Tibial artery (tissue), 4 donors: ENCODE data around the gene RELCH.
A peak's percentile ranks its signal among the peaks of the same experiment; 100 is the strongest.

ENCODE experiments used
- DNase-seq, 2 donors: peaks; one replicate each; pipeline ENCODE4 v3.0.0-alpha.2; 2019
- H3K27ac ChIP-seq, 2 donors: fragments of 200-600 bp; sonication (generic) in 1 of 2; 1 replicate in 1 of 2; 2 replicates in 1 of 2; pipeline ENCODE4 v1.5.1; 2018 to 2019; ENCODE audit warnings: mild to moderate bottlenecking in 1 of 2
- H3K27me3 ChIP-seq, 2 donors: fragments of 200-600 bp; sonication (generic) in 1 of 2; one replicate each; pipeline versions ENCODE4 v1.5.1 to v1.6.0; 2016 to 2019
- H3K36me3 ChIP-seq, 3 donors: fragments of 200-600 bp; sonication (generic) in 2 of 3; one replicate each; pipeline ENCODE4 v1.5.1; 2016 to 2019; ENCODE audit warnings: mild to moderate bottlenecking in 2 of 3
- H3K4me1 ChIP-seq, 4 donors: fragments of 200-600 bp; sonication (generic) in 2 of 4; 1 replicate in 3 of 4; 2 replicates in 1 of 4; pipeline ENCODE4 v1.5.1; 2016 to 2019
- H3K4me3 ChIP-seq, 2 donors: fragments of 200-600 bp; sonication (generic) in 1 of 2; 1 replicate in 1 of 2; 2 replicates in 1 of 2; pipeline ENCODE4 v1.5.1; 2018 to 2019; ENCODE audit warnings: mild to moderate bottlenecking in 2 of 2
- H3K9me3 ChIP-seq, 3 donors: fragments of 200-600 bp; sonication (generic) in 1 of 3; one replicate each; pipeline ENCODE4 v1.5.1; 2016 to 2019
- intact Hi-C: fragments of 100-400 bp; cut with DNase I; formaldehyde crosslinking; loops from one replicate; pipeline ENCODE4 v1.15.0; 2023; ENCODE audit warnings: low total_unique reads
- TF ChIP-seq, protein P1 (sequence below), 2 experiments: fragments of 200-600 bp in 1 of 2; fragments of 450-650 bp in 1 of 2; IDR thresholded peaks; one replicate each; pipeline ENCODE4 v1.5.1; 2017 to 2019; ENCODE audit warnings: antibody characterized with exemption in 2 of 2, mild to moderate bottlenecking in 1 of 2, moderate library complexity in 1 of 2

RELCH gene

DNA sequence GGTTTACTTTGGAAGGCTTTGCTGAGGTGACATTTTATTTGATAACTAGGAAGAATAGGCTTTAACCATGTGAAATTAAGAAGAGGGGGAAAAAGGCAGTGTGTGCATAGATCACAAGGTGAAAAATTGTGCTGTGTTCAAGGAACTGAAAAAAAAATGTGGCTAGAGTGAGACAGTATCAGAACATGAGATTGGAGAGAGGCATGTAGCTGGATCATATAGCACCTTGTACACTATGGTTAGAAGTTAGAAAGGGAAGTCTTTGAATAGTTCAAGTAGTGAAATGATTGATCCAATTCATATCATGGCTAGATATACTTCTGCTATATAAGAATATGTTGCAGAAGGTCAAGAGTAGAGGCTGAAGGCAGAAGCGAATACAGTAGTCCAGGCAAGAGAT is 125.8 kb downstream of the RELCH start:
- no peak for DNase-seq
- H3K4me1 ChIP-seq, result no peaks in the 10 kb centered on the region
- no peak overlapping the region for H3K4me3 ChIP-seq
- H3K9me3 ChIP-seq, result no peaks in the 10 kb centered on the region
- H3K36me3 ChIP-seq, result peaks cover 19 to 22% (median 21%) of the 10 kb centered on the region in 3 donors
- intact Hi-C loops, result no loop called here
- H3K27me3 ChIP-seq, result no peaks in the 10 kb centered on the region
- TF ChIP-seq, protein P1, sequence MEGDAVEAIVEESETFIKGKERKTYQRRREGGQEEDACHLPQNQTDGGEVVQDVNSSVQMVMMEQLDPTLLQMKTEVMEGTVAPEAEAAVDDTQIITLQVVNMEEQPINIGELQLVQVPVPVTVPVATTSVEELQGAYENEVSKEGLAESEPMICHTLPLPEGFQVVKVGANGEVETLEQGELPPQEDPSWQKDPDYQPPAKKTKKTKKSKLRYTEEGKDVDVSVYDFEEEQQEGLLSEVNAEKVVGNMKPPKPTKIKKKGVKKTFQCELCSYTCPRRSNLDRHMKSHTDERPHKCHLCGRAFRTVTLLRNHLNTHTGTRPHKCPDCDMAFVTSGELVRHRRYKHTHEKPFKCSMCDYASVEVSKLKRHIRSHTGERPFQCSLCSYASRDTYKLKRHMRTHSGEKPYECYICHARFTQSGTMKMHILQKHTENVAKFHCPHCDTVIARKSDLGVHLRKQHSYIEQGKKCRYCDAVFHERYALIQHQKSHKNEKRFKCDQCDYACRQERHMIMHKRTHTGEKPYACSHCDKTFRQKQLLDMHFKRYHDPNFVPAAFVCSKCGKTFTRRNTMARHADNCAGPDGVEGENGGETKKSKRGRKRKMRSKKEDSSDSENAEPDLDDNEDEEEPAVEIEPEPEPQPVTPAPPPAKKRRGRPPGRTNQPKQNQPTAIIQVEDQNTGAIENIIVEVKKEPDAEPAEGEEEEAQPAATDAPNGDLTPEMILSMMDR (IDR thresholded peaks at IDR 0.05), result no peak
- H3K27ac ChIP-seq, result no peak overlapping the region

DNA sequence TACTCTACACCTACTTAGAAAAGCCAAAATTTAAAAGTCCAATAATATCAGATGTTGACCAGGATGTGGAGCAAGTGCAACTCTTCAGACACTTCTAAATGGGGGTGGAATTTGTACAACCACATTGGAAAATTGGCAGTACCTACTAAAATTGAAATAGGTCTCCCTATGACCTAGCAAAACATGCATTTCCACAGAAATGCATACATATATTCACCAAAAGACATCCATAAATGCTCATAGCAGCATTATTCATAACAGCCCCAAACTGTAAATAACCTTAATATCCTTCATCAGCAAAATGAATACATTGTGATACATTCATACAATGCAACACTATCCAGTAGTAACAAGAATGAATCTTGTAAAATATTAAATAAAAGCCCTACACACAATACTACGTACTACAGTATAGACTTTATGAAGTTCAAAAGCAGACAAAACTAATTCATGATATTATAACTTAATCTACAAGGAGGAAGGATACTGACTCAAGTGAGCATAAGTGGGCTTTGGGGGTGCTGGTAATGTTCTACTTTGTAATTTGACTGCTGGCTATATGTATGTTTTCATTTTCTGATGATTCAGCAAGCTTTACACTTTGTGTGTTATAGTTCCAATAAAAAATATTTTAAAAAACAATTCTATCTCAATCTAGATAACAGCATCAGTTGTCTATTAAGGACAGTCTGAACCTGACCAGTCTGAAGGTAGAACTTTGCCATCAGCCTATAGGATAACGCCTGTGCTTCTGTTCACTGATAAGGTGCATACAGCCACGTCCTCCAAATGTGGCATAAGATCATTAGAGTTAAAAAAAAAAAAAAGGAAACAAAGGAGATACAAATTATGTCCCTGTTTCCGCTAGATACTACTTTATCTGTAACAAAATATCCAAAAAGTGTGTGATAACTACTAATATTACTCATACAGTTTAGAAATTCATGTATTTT is 131.4 kb downstream of the RELCH start:
- H3K4me3 ChIP-seq, result no peak overlapping the region
- peaks cover 0 to 3% of the 10 kb centered on the region in 2 donors for H3K27me3 ChIP-seq
- no peak for DNase-seq
- H3K36me3 ChIP-seq, result no peaks in the 10 kb centered on the region
- no peak overlapping the region for H3K27ac ChIP-seq
- H3K9me3 ChIP-seq, result no peaks in the 10 kb centered on the region
- intact Hi-C loops, result no loop called here
- TF ChIP-seq, protein P1 (IDR thresholded peaks at IDR 0.05), result no peak
- H3K4me1 ChIP-seq, result no peaks in the 10 kb centered on the region

DNA sequence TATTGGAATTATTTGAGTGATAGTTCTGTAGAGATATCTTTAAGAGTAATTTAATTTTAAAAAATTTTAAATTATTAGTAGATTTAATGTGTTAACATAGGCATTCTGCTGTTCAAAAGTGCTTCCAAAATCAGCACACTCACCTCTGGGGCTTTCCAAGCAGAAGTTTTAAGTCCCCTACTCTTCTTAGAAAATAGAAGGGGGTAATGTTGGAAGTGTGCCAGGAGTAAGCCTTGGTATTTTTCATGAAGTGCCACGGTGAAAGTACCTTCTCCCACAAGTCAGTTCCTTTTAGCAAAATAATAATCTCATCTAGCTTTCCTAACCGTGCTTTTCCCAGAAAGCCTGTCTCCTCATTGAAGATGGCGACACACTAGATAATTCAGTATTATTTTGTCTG is 134.1 kb downstream of the RELCH start:
- DNase-seq, result no peak
- intact Hi-C loops, result loop anchor here (5.0 kb wide), 1 partner anchor 261 kb away; no protein-coding TSS in a partner anchor
- no peak overlapping the region for H3K27ac ChIP-seq
- no peaks in the 10 kb centered on the region for H3K9me3 ChIP-seq
- TF ChIP-seq, protein P1 (IDR thresholded peaks at IDR 0.05), result no peak
- no peak overlapping the region for H3K4me3 ChIP-seq
- peaks cover 0 to 18% (median 13%) of the 10 kb centered on the region in 4 donors for H3K4me1 ChIP-seq
- peaks cover 0 to 21% of the 10 kb centered on the region in 2 donors for H3K27me3 ChIP-seq
- H3K36me3 ChIP-seq, result no peaks in the 10 kb centered on the region

DNA sequence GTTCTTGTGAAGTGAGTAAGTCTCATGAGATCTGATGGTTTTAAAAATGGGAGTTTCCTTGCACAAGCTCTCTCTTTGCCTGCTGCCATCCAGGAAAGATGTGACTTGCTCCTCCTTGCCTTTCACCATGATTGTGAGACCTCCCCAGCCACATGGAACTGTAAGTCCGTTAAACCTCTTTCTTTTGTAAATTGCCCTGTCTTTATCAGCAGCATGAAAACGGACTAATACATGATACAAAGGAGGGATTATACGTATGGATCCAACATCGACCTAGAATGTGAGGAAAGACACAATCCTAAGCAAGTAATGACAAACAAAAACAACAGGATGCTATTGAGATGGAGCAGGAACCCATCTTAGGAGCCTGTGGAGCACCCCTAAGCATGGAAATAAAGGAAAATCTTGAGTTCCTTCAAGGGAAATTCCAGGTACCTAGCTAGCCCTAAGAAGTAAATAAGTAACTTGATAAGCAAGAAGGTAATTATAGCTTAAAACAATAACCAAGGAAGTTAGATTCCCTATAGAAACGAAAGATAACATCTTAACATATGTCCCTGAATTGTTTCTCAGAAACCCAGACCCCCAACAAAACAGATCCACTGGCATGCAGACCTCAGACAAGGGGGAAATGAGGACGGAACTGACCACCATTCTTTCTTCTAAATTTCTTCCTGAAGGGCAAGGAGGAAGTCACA is 136.6 kb downstream of the RELCH start:
- no peak for DNase-seq
- intact Hi-C loops, result loop anchor here (5.0 kb wide), 1 partner anchor 259 kb away; no protein-coding TSS in a partner anchor
- no peak overlapping the region for H3K4me3 ChIP-seq

DNA sequence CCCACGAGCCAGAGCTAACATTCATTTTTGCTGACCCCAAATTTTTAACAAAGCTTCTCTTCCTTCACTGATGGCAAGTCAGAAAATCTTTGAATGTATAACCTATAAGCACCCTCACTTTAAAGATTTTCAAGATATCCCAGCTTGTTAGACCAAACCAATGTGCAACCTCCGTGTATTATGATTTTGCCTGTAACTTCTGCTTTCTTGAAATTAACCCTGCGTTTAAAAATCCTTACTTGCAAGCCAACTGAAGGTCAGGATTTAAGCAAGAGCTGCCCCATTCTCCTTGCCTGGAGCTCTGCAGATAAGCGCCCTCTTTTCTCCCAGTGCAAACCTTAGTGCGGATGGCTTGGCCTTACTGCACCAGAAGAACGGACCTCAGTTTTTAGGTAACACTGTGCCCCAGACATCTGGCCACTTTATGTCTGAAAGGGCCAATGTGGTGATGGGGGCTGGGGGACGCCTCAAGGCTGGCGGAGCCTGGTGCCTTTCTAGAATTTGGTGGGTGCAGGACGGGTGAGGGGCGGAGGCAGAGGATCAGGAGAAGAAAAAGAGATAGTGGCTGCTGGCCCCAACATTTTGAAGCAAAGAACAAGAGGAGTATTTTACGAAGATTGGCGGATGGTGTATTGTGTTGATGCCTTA is 137.2 kb downstream of the RELCH start:
- H3K27me3 ChIP-seq, result peaks cover 0 to 51% of the 10 kb centered on the region in 2 donors
- H3K4me1 ChIP-seq, result peaks cover 0 to 31% (median 18%) of the 10 kb centered on the region in 4 donors
- H3K4me3 ChIP-seq, result peak overlapping the region; percentile 47 to 48
- no peak overlapping the region for H3K27ac ChIP-seq
- TF ChIP-seq, protein P1 (IDR thresholded peaks at IDR 0.05), result no peak
- DNase-seq, result no peak
- intact Hi-C loops, result loop anchor here (5.0 kb wide), 1 partner anchor 258 kb away; no protein-coding TSS in a partner anchor
- H3K36me3 ChIP-seq, result no peaks in the 10 kb centered on the region
- no peaks in the 10 kb centered on the region for H3K9me3 ChIP-seq

More for the DNA sequence above, 136.6 kb downstream of the RELCH start:
- Histone ChIP-seq H3K27me3 (peaks cover 0 to 45% of the 10 kb centered on the region in 2 donors), H3K9me3 (no peaks in the 10 kb centered on the region), H3K4me1 (peaks cover 0 to 30% (median 18%) of the 10 kb centered on the region in 4 donors), H3K36me3 (no peaks in the 10 kb centered on the region), H3K27ac (no peak overlapping the region)
- TF ChIP-seq, protein P1 (IDR thresholded peaks at IDR 0.05), result no peak
